MM.1S (cell line): ENCODE data around the gene TMEM72.

Experiments used
- DNase-seq: peaks from one replicate; pipeline ENCODE4 v3.0.0-alpha.2; 2015
- H2AFZ ChIP-seq: fragments of 300-600 bp; sonication (generic); 2 replicates; pipeline ENCODE4 v1.6.0; 2016; ENCODE audit warnings: antibody characterized with exemption, low read length
- H3F3A ChIP-seq: fragments of 300-600 bp; sonication (generic); 2 replicates; pipeline ENCODE4 v1.6.1; 2016; ENCODE audit warnings: mild to moderate bottlenecking, antibody characterized with exemption, low read length, moderate library complexity, mixed read lengths; ENCODE audit not compliant: insufficient read depth
- H3K27ac ChIP-seq: fragments of 300-600 bp; sonication (generic); 2 replicates; pipeline ENCODE4 v1.5.1; 2016; ENCODE audit warnings: mild to moderate bottlenecking, low read length
- H3K27me3 ChIP-seq: fragments of 300-600 bp; sonication (generic); replicated peaks from 2 replicates; pipeline ENCODE4 v1.6.0; 2016; ENCODE audit warnings: low read length; ENCODE audit not compliant: insufficient read depth
- H3K36me3 ChIP-seq: fragments of 300-600 bp; sonication (generic); replicated peaks from 2 replicates; pipeline ENCODE4 v1.6.1; 2016; ENCODE audit warnings: mild to moderate bottlenecking, low read length, mixed read lengths; ENCODE audit not compliant: insufficient read depth
- H3K4me1 ChIP-seq: fragments of 300-600 bp; sonication (generic); 2 replicates; pipeline ENCODE4 v1.6.1; 2016; ENCODE audit warnings: low read length, mixed read lengths
- H3K4me2 ChIP-seq: fragments of 300-600 bp; sonication (generic); 2 replicates; pipeline ENCODE4 v1.6.0; 2016; ENCODE audit warnings: low read depth, low read length
- H3K4me3 ChIP-seq: fragments of 300-600 bp; sonication (generic); 2 replicates; pipeline ENCODE4 v1.5.1; 2016; ENCODE audit warnings: low read length, mixed read lengths
- H3K79me2 ChIP-seq: fragments of 300-600 bp; sonication (generic); 2 replicates; pipeline ENCODE4 v1.6.1; 2016; ENCODE audit warnings: mixed run types, low read length, mixed read lengths
- H3K9ac ChIP-seq: fragments of 300-600 bp; sonication (generic); 2 replicates; pipeline ENCODE4 v1.6.1; 2016; ENCODE audit warnings: low read length, mixed read lengths
- H3K9me2 ChIP-seq: fragments of 300-600 bp; sonication (generic); replicated peaks from 2 replicates; pipeline ENCODE4 v1.6.1; 2016; ENCODE audit warnings: mild to moderate bottlenecking, low read length, mixed read lengths; ENCODE audit not compliant: insufficient read depth
- H3K9me3 ChIP-seq: fragments of 300-600 bp; sonication (generic); replicated peaks from 2 replicates; pipeline ENCODE4 v1.6.1; 2016; ENCODE audit warnings: mild to moderate bottlenecking, low read length, mixed read lengths; ENCODE audit not compliant: insufficient read depth
- H4K20me1 ChIP-seq: fragments of 300-600 bp; sonication (generic); 2 replicates; pipeline ENCODE4 v1.6.1; 2016; ENCODE audit warnings: mild to moderate bottlenecking, low read length, moderate library complexity, mixed read lengths; ENCODE audit not compliant: insufficient read depth
- EZH2 ChIP-seq: fragments of 300-600 bp; sonication (generic); optimal IDR thresholded peaks from 2 replicates; pipeline ENCODE3; 2017; ENCODE audit warnings: low read depth, mild to moderate bottlenecking, antibody characterized with exemption, low read length, mixed read lengths
- EZH2phosphoT487 ChIP-seq: fragments of 300-600 bp; sonication (generic); IDR thresholded peaks from 2 replicates; pipeline ENCODE4 v1.6.1; 2018; ENCODE audit warnings: antibody characterized with exemption, low read length
- TF ChIP-seq, protein P1 (sequence below): fragments of 300-600 bp; sonication (generic); IDR thresholded peaks from 2 replicates; pipeline ENCODE4 v1.5.1; 2016; ENCODE audit warnings: antibody characterized with exemption, low read length, mixed read lengths

TMEM72 gene

DNA sequence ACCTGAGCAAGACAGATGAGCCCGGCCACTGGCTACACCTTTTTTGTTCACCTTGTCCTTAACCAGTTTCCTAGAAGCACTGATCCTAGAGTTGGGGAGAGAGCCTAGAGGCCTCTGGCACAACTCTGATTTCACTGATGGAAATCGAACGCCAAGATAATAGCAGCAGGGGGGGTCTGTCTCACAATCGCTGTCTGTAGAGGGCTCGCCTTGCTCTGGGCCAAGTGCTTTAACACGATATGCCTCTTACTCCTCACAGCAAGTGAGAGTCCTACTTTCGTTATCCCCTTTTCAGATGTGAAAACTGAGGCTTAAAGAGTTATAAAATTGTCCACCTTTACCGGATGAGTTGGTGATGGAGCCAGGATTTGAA lies 48.9 kb downstream of the TMEM72 start:
- TF ChIP-seq EZH2 (no peak), EZH2phosphoT487 (no peak)
- TF ChIP-seq, protein P1, sequence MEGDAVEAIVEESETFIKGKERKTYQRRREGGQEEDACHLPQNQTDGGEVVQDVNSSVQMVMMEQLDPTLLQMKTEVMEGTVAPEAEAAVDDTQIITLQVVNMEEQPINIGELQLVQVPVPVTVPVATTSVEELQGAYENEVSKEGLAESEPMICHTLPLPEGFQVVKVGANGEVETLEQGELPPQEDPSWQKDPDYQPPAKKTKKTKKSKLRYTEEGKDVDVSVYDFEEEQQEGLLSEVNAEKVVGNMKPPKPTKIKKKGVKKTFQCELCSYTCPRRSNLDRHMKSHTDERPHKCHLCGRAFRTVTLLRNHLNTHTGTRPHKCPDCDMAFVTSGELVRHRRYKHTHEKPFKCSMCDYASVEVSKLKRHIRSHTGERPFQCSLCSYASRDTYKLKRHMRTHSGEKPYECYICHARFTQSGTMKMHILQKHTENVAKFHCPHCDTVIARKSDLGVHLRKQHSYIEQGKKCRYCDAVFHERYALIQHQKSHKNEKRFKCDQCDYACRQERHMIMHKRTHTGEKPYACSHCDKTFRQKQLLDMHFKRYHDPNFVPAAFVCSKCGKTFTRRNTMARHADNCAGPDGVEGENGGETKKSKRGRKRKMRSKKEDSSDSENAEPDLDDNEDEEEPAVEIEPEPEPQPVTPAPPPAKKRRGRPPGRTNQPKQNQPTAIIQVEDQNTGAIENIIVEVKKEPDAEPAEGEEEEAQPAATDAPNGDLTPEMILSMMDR = no peak
- no peaks in the 10 kb centered on the region for H3K9me3 ChIP-seq
- DNase-seq = peak; percentile 44
- peaks cover 55% of the 10 kb centered on the region for H3F3A ChIP-seq
- no peaks in the 10 kb centered on the region for H4K20me1 ChIP-seq
- no peaks in the 10 kb centered on the region for H3K9me2 ChIP-seq
- H3K4me3 ChIP-seq = peak overlapping the region; percentile 93
- peaks cover 46% of the 10 kb centered on the region for H3K4me1 ChIP-seq
- H2AFZ ChIP-seq = peak overlapping the region; percentile 24; the same call in 1 of the 2 replicates
- H3K36me3 ChIP-seq = no peaks in the 10 kb centered on the region
- H3K4me2 ChIP-seq = peak overlapping the region; percentile 97
- peak overlapping the region; percentile 86 for H3K9ac ChIP-seq
- no peaks in the 10 kb centered on the region for H3K27me3 ChIP-seq
- peak overlapping the region; percentile 87 for H3K27ac ChIP-seq
- H3K79me2 ChIP-seq = peaks cover 66% of the 10 kb centered on the region

DNA sequence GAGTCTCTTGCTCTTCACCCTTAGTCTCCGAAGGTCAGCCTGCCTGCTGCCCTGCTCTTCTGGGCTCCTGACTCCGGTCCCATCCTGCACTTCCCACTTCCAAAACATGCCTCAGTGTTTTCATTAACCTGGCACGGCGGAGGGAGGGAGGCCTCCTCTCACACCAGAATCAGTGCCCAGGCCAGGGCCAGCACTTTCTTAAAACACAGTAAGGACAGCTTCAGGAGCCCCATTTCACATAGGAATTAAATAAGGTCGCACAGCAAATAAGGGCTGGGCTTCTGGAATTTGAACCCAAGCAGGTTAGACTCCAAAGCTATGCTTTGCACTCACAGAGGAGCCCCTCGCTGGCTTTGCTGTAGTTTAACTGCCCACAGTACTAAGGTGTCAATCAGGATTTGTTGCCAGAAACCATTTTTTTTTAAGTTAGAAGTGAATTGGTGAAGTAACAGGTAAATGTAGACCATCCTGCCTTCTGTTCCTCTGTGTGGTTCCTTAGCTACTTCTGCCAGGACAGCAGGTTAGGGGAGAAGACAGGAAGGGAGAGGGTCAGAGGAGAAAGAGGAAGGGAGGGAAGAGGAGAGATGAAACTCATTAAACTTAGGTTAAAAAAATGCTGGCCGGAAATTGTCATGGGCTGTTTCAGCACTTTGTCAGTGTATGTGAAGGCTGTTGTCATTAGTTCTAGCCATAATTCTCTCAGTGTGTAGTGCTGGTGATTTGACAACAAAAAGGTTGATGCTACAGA lies 49.5 kb downstream of the TMEM72 start:
- peak overlapping the region; percentile 87 for H3K27ac ChIP-seq
- H2AFZ ChIP-seq = peak overlapping the region; percentile 24; the same call in 1 of the 2 replicates
- H3K9me3 ChIP-seq = no peaks in the 10 kb centered on the region
- peak overlapping the region; percentile 97 for H3K4me2 ChIP-seq
- H3K79me2 ChIP-seq = peaks cover 72% of the 10 kb centered on the region
- peak; percentile 36 for DNase-seq
- no peaks in the 10 kb centered on the region for H3K27me3 ChIP-seq
- no peaks in the 10 kb centered on the region for H4K20me1 ChIP-seq
- H3K4me1 ChIP-seq = peaks cover 52% of the 10 kb centered on the region
- H3K9ac ChIP-seq = peak overlapping the region; percentile 86
- peaks cover 55% of the 10 kb centered on the region for H3F3A ChIP-seq
- peak overlapping the region; percentile 93 for H3K4me3 ChIP-seq
- TF ChIP-seq EZH2 (no peak), EZH2phosphoT487 (no peak)
- TF ChIP-seq, protein P1 = no peak
- no peaks in the 10 kb centered on the region for H3K36me3 ChIP-seq
- H3K9me2 ChIP-seq = no peaks in the 10 kb centered on the region

DNA sequence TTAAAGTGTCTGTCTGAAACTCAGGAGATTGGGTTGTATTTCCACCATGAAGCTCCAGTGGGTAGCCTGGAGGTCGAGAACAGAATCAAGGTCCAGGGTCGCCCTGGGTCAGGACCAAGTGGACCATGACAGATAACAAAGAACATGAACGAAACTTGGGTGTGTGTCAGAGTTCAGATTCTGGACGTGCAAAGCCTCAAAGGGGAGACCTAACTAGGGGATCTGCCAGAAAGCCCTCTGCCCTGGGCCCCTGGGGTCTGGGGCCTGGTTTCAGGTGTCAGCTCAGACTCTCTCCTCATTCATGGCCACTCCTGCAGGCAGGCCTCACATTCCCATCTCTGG lies 50.1 kb downstream of the TMEM72 start:
- H3K27me3 ChIP-seq = no peaks in the 10 kb centered on the region

More for the DNA sequence above, 50.1 kb downstream of the TMEM72 start:
- H3K9me2 ChIP-seq = no peaks in the 10 kb centered on the region
- H2AFZ ChIP-seq = peak overlapping the region; percentile 24; the same call in 1 of the 2 replicates
- no peak for DNase-seq
- H4K20me1 ChIP-seq = no peaks in the 10 kb centered on the region
- peak overlapping the region; percentile 86 for H3K9ac ChIP-seq
- peak overlapping the region; percentile 97 for H3K4me2 ChIP-seq
- H3K4me1 ChIP-seq = peaks cover 57% of the 10 kb centered on the region
- H3F3A ChIP-seq = peaks cover 56% of the 10 kb centered on the region
- no peaks in the 10 kb centered on the region for H3K9me3 ChIP-seq
- TF ChIP-seq EZH2phosphoT487 = no peak
- no peak for TF ChIP-seq EZH2
- TF ChIP-seq, protein P1 = no peak
- H3K4me3 ChIP-seq = peak overlapping the region; percentile 93
- no peaks in the 10 kb centered on the region for H3K36me3 ChIP-seq
- peak overlapping the region; percentile 87 for H3K27ac ChIP-seq
- peaks cover 78% of the 10 kb centered on the region for H3K79me2 ChIP-seq
